Right atrium auricular region (tissue), 2 donors: ENCODE measurements around the gene SH3GL3. TPM values are rescaled to one million over a fixed set of nuclear protein-coding genes. Genes with fewer than 3 reads are reported as not detected.

Experiments used
- DNase-seq: peaks from one replicate; pipeline ENCODE4 v3.0.0-alpha.2; 2019; ENCODE audit warnings: low spot score
- H3K27ac ChIP-seq, 2 donors: fragments of 200-600 bp; sonication (generic); 1 replicate in 1 of 2; 2 replicates in 1 of 2; pipeline ENCODE4 v1.5.1; 2016 to 2019
- H3K27me3 ChIP-seq, 2 donors: fragments of 200-600 bp; sonication (generic); one replicate each; pipeline versions ENCODE4 v1.5.1 to v1.6.0; 2017 to 2019
- H3K36me3 ChIP-seq: fragments of 200-600 bp; sonication (generic); one replicate; pipeline ENCODE4 v1.5.1; 2016
- H3K4me1 ChIP-seq, 2 donors: fragments of 200-600 bp; sonication (generic); one replicate each; pipeline versions ENCODE4 v1.5.1 to v1.6.0; 2017 to 2019
- H3K4me3 ChIP-seq, 2 donors: fragments of 200-600 bp; sonication (generic); 1 replicate in 1 of 2; 2 replicates in 1 of 2; pipeline ENCODE4 v1.5.1; 2017 to 2019; ENCODE audit warnings: mild to moderate bottlenecking in 1 of 2, moderate library complexity in 1 of 2
- H3K9me3 ChIP-seq, 2 donors: fragments of 200-600 bp; sonication (generic); one replicate each; pipeline ENCODE4 v1.5.1; 2019
- CTCF ChIP-seq, 2 donors: fragments of 200-600 bp; sonication (generic); IDR thresholded peaks; one replicate each; pipeline ENCODE4 v1.5.1; 2019; ENCODE audit warnings: antibody characterized with exemption in 2 of 2
- total RNA-seq, 2 donors: library from RNA; depleted of rRNA; stranded (reverse); fragments of >200 nt; gene quantifications; one replicate each; pipeline ENCODE4 v1.1.0, GENCODE V29; 2016

The SH3GL3 gene
- total RNA-seq, 2 donors from 2014 or later: 4.1 TPM; not detected in 1

- H3K9me3 ChIP-seq: no peaks in the 10 kb centered on the region
- TF ChIP-seq CTCF (IDR thresholded peaks at IDR 0.05): no peak
- H3K27me3 ChIP-seq: no peaks in the 10 kb centered on the region
- H3K4me3 ChIP-seq: no peak overlapping the region
- no peaks in the 10 kb centered on the region for H3K36me3 ChIP-seq
- peak; percentile 80 for DNase-seq
- peaks cover 0 to 48% of the 10 kb centered on the region in 2 donors for H3K4me1 ChIP-seq
- H3K27ac ChIP-seq: peak overlapping the region; percentile 13 to 65
Measured at GRCh38 chr15:83658430-83659416, 211.6 kb downstream of the SH3GL3 start.

GRCh38 chr15:83659417-83659812 is 212.3 kb downstream of the SH3GL3 start:
- Histone ChIP-seq H3K4me1 (peaks cover 0 to 43% of the 10 kb centered on the region in 2 donors), H3K27ac (peak overlapping the region; percentile 13 to 65)

GRCh38 chr15:83665480-83665879 is 218.3 kb downstream of the SH3GL3 start:
- Histone ChIP-seq H3K4me1 (no peaks in the 10 kb centered on the region), H3K27me3 (no peaks in the 10 kb centered on the region), H3K36me3 (no peaks in the 10 kb centered on the region), H3K9me3 (peaks cover 0 to 8% of the 10 kb centered on the region in 2 donors), H3K4me3 (no peak overlapping the region), H3K27ac (no peak overlapping the region)
- no peak for TF ChIP-seq CTCF (IDR thresholded peaks at IDR 0.05)
- no peak for DNase-seq

More at GRCh38 chr15:83659417-83659812, 212.3 kb downstream of the SH3GL3 start:
- Histone ChIP-seq H3K27me3 (no peaks in the 10 kb centered on the region), H3K36me3 (no peaks in the 10 kb centered on the region), H3K9me3 (no peaks in the 10 kb centered on the region), H3K4me3 (no peak overlapping the region)
- TF ChIP-seq CTCF (IDR thresholded peaks at IDR 0.05): no peak
- DNase-seq: no peak

Other genes with a start within 250 kb of the SH3GL3 start
- 10 to 100 TPM; 25.6 to 30.0 TPM for gene HDGFL3, start 239.5 kb upstream of the SH3GL3 start, total RNA-seq
- gene BNC1, start 162.7 kb upstream of the SH3GL3 start, total RNA-seq: 10 to 100 TPM in 1 of 2 donors, 1 to 10 TPM in 1; 5.4 to 15.6 TPM
- 10 to 100 TPM; 12.2 to 21.2 TPM for gene ADAMTSL3, start 206.8 kb downstream of the SH3GL3 start, total RNA-seq